GM21619 (cell line): ENCODE results near the gene PLXNB2.

Experiments
- ATAC-seq: cut with Tn5 transposase; IDR thresholded peaks from one replicate; pipeline ENCODE4 v1.9.1; 2021; ENCODE audit not compliant: unreplicated experiment

The PLXNB2 gene

DNA sequence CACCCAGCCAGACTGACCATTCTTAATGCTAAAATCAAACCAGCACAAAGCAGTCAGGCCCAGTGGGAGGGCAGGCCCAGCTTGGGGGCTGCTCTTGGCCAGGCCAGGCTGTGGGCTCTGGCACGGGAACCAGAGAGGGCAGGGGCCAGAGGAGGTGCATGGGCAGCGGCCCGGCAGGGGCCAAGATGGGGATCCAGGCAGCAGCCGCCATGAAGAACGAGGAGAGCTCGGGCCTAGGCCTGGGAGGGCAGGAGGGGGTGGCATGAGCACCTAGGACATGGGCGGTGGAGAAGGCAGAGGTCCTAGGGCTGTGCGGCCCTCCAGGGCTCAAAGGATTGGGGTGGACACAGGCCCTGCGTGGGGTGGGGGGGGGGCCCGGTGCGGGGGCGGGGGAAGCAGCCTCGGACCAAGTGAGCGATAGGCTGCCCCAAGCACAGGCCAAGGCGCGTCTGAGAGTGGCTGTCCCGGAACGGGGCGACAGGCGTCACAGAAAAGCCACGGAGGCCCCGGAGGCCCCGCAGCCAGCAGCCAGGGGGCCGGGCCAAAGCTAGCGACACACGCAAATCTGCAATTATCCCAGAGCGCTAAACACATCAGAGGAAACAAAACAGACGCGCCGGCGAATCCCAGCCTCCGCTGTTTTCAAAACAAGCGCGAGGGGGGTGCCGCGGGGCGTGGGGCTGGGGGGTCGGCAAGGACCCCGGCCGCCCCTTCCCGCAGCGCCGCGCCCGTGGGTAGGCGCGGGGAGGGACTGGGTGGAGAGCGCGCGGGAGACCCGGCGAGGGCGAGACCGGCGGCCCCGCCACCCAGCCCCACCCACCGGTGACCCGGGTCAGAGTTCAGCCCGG is 8.3 kb downstream of the PLXNB2 start:
- no peak for ATAC-seq

DNA sequence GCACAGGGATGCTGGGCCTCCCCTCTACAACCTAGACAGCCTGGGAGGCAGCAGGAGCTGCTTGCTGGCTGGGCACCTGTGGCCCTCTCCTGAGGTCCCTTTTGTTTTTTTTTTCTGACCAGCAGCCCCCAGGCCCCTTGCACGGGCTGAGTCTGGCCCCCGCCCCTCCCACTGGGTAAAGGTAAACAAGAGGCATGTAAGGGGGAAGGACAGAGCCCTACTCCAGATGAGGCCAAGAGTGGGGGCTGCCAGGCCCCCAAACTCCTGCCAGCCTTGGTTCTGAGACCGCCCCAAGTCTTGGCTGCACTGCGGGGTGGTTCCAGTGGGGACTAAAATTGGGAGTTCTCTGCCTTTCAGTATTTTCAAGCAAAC is 9.2 kb downstream of the PLXNB2 start:
- ATAC-seq: no peak

DNA sequence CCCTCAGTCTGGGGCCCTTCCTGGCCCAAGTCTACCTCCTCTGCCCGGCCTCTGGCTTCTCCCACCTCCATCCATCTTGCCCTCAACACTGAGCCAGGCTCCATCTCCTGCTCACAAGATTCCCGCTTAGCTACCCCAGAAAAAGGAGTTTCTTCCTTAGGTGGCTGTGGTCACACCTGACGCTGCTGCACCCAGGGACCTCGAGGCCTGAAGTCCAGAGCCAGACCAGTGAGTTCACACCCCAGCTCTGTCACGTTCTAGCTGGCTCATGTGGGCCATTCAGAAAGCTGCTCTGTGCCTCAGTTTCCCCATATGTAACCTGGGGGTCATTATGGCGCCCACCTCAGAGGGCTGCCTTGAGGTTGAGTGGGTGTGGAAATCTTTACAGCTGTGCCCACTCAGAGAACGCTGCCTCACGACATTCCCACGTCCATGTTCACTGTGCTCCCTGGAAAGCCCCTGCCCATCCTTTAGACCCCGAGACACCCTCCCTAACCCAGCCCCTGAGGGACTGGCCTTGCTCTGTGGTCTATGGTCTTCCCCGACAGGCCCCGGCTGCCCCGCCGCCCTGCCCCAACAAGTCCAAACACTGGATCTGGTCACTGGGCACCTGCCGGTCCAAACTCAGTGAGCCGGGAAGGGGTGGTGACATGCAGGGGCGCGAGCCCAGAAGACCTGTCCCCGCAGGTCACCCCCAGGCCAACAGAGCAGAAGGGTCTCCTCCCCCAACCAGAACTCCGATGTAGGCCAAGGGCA is 9.8 kb downstream of the PLXNB2 start:
- ATAC-seq: no peak

DNA sequence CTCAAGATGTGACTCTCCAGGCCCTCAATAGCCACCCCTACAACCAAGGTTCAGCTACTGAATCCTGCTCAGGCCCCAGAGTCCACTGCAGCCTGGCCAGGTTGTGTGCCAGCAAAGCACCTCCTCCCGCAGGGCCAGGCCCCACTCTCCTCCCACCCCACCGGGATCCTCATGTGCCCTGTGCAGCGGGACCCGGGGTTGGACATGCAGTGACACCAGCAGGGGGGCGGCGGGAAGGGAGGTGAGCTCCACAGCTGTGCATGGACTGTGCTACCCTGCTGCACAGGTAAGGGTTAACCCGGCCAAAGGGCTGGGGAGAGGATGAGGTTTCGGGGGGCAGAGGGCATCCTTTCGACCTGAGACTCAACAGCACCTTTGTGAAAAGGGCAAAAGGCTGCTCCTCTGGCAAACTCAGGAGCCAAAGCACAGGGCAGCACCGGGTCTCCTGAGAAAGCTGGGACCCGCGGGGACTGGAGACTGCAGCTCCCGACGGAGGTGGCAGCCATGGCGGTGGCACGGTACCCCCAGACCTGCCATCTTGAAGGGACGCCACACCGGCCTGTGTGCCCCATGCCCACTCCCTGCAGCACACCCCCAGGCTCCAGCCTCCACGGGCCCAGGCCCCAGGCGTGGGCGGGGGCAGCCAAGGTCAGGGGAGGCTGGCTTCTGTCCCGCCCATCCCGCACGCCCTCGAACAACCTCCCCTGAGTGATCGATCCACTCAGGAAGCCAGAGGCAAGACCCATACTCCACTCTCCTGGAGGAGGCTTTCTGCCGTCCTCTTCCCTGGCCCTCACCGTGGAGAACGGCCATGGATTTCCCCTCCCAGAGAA is 10.6 kb downstream of the PLXNB2 start:
- no peak for ATAC-seq

DNA sequence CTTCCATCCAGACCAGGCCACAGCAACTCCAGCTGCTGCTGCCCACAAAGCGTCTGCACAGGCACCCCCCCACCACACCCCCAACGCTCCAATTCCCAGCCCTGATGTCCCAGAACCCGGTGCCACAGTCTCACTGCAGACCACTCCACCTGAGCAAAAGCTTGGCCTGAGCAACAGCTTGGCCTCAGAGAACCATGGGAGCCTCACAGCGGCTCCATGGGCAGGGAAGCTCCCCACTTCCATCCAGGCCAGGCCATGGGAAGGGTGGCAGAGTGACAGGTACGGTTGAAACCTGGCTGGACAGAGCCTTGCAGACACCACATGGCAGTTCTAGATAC is 13.2 kb downstream of the PLXNB2 start:
- ATAC-seq: no peak

DNA sequence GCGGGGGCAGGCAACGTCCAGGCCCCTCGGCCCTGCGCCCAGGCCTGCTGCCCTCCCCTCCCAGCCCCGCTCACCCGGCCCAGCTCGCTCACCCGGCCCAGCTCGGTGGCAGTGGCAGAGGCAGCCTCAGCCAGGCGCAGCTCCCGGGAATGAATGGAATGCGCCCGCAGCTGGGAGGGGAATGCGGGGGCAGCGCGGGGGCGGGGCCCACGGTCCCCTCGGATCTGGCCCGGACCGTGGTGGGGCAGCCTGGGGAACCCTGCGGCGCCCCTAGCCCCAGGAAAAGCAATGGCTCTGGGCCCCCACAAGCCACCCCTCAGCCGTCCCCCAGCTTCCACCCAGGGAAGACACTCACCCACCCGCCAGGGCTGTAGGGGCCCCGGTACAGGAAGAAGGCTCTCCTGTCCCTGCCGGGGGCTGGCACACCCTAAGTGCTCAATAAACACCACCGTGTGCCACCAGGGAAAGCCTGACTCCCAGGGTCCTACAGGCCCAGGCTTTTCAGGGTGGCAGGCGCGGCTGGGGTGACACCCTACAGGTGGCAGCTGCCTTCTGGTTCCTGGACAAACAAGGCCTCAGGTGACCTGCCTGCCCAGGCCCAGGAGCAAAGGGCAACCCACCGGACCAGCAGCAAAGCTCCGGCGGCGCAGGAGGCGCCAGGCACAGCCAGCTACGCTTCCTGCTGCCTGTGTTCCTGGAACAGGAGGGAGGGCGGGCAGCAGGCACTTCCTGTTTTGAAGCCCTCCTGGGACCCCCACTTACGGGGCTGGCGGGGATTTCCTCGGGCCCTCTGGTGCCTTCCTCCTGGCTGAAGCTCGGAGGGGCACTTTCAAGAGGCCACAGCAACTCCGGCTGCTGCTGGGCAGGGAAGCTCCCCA is 13.8 kb downstream of the PLXNB2 start:
- ATAC-seq: no peak

DNA sequence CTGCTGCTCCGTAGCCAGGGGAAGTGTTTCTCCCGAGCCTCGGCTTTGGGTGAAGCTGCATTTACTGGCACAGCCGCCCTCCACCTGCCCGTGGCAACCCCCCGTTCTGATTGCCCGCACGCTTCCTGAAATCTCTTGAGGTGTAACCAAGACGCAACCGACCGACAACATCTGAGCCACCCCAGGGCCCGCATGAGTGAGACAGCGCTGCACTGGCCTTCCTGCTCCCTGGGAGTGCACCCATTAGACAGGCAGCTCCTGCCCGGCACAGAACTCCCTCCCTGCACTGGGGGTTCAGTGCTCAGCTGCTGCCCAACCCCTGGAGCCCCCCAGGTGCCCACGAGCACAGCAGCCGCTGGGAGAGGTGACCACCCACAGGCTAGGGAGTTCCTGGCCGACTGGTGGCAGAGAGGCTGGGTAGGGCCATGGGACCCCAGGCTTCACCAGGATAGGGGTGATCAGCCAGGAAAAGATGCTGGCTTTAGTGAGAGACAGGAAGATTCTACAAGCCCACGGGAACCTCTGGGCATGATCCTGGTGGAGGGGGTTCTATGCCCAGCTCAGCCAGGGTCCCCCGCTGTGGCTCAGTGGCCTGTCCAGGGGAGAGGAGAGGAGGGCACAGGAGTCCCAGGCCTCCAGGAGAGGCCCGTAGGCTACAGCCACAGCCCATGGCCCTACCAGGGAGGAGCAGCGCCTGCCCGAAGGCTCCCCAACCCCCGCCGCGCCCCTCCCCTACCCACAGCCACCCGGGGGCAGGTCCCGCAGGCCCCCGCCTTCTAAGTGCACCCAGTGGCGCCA is 14.6 kb downstream of the PLXNB2 start:
- ATAC-seq: no peak

DNA sequence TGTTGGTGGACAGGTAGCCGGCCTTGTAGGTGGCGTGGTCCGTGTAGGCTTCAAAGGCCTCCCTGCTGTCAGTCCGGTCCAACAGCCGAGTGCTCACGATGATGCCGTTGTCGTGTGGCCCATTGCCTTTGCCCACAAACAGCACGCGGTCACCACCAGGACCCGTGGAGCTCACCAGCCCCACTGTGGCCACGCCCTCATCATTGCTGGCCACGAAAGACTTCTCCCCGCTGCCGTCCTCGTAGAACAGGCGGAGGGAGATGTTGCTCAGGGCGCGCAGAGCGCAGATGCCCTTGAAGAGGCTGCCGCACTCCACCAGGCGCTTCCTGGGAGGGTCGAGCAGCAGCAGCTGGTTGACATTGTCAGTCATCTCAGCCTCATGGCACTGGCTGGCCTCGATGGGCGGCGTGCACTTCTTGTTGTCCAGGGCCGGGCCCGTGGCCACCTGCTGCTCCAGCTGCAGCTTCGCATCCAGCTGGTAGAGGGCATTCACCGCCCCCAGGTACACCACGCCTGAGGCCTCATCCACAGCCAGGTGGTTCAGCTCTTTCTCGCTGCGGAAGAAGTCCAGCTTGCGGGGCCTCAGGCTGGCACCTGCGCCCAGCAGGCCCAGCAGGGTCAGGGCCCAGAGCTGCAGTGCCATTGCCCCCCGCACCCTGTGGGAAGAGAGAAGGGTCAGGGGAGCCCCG is 17.4 kb downstream of the PLXNB2 start:
- ATAC-seq: no peak

DNA sequence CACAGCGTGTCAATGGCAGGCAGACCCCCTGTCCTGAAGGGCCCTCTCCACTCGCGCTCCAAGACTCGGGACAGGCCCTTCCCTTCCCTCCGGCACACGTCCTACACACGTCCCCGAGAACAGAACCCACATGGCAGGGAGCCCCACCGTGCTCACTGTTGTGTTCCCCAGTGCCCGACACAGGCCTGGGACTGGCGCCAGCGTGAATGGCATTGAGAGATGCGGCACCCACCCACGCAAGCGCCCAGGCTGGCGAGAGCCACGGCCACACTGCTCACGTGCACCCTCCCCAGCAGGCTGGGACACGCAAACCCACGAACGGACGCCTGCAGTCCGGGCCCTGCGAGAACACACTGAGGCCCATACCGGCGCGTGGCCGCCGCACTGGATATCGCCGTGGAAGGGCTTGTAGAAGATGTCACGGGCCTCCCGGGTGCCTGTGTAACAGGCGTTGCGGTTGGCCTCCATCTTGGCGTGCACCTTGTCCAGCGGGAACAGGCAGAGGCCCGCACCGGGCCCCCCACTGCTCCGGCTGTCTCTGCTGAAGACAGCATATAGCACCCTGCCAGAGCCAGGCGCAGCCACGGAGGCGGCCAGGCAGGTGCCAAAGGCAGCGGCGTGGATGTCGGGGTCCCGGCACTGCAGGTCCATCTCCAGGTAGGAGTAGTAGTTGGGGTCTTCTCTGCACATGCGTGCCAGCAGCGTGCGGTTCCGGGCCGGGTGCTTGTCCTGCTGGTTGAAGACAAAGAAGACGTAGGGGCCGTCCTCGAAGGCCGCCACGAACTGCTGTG is 18.1 kb downstream of the PLXNB2 start:
- ATAC-seq: no peak

DNA sequence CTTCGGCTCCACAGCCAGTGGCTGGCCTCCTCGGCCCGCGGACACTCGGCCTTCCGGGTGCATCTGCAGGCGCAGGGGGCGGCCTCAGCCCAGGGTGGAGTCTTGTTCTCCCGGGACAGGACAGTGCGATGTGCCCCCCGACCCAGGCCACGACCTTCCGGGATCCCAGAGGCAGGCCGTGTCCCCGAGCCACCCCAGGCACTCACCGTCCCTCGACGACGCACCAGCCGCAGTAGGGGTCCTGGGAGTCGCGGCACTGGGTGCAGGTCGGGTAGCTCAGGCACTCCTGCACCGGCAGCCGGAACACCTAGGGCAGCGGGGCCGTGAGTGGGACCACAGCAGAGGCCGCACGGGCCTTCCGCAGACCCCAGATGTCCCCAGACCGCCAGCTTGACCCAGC is 19.7 kb downstream of the PLXNB2 start:
- no peak for ATAC-seq

DNA sequence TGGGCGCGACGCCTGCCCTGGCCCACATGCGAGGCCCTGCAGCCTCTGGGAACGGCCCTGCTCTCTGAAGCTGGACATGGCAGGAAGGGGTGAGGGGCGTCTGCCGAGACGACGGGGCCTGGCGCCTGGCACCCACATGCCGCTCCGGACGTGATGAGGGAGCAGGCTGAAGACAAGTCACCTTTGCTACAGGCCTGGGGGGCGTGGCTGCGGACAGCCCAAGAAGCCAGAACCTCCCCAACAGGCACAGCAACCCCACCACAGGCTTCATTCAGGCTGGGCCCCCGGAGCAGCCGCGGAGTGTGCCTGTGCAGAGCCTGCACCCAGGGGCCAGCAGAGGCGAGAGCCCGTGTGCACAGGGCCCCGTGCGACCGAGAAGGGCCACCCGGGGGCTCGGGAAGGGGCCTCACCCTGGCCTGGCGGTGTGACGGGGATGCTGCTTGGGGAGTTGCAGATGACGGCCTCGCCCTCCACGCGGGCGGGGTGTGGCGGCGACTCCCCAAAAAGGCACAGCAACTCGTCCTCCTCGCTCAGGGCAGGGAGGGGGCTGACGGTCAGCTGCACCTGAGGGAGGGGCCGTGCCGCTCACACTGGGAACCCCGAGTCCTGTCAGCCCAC is 20.6 kb downstream of the PLXNB2 start:
- no peak for ATAC-seq

DNA sequence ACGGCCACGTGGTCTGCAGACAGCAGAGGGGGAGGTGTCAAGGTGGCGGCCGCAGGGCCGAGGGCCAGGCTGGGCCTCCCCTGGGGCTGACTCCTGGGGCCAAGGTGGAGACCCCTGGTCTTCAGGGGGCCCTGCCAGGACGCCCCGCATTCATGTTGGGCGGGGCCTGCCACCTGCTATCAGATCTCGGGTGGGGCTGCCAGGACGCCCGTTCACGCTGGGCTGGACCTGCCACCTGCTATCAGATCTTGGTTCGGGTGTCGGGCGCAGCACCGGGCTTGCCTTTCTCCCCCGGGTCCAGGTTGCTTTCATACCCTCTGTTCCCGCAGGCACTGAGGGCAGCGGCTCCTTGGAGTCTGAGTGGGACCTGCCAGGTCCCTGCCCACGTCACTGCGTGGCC is 21.2 kb downstream of the PLXNB2 start:
- ATAC-seq: no peak

DNA sequence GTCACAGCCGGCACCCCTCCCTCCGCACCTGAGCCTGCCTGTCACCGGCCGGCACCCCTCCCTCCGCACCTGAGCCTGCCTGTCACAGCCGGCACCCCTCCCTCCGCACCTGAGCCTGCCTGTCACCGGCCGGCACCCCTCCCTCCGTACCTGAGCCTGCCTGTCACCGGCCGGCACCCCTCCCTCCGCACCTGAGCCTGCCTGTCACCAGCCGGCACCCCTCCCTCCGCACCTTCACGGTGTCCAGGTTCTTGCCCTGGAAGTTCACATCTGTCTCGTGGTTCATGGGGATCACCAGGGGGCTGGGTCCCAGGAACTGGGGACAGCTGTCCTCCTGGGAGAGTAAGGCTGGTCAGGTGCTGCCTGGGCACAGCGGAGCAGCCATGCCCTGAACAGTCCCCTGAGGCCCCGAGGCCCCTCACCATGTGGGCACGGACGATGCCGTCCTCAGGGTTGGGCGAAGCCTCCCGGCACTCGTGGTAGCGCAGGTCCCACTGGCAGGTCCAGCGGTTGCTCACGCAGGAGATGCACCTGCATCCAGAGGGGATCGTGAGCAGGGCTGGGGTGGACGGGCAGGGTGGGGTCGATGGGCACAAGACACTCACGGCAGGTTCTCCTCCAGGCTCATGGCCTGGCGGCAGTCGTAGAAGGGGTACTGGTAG is 21.7 kb downstream of the PLXNB2 start:
- no peak for ATAC-seq

DNA sequence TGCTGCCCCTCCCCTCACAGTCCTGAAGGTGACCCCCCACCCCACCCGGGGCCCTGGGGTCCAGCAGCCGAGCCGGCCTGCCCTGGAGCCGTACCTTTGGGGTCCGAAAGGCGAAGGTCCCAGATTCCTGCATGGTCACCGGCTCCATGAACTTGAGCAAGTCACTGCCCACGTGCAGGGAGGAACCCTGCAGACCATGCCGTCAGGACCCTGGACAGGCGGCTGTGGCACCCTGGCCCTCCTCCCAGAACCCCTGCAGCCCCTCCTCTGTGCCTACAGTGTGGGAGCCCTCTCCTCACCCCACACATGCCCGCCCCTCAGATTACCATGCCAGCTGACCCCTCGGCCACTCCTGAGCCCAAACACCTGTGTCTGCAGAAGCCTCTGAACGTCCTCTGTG is 23.0 kb downstream of the PLXNB2 start:
- no peak for ATAC-seq

DNA sequence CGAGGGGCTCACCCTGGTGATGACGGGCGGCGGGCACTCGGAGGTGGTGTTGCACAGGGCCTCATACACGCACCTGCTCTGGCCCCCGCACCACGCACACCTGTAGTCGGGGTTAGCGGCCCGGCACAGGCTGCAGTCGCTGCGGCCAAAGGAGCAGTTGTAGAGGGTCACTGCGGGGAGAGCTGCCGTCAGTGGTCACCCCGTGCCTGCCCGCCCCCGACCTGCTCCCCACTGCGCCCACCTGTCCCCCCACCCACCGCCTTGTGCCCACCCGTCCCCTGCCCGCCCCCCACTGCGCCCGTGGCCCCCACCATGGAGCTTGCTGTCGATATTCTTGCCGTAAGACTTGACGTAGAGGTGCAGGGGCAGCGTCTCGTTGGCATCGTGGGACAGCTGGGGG is 23.6 kb downstream of the PLXNB2 start:
- ATAC-seq: no peak

DNA sequence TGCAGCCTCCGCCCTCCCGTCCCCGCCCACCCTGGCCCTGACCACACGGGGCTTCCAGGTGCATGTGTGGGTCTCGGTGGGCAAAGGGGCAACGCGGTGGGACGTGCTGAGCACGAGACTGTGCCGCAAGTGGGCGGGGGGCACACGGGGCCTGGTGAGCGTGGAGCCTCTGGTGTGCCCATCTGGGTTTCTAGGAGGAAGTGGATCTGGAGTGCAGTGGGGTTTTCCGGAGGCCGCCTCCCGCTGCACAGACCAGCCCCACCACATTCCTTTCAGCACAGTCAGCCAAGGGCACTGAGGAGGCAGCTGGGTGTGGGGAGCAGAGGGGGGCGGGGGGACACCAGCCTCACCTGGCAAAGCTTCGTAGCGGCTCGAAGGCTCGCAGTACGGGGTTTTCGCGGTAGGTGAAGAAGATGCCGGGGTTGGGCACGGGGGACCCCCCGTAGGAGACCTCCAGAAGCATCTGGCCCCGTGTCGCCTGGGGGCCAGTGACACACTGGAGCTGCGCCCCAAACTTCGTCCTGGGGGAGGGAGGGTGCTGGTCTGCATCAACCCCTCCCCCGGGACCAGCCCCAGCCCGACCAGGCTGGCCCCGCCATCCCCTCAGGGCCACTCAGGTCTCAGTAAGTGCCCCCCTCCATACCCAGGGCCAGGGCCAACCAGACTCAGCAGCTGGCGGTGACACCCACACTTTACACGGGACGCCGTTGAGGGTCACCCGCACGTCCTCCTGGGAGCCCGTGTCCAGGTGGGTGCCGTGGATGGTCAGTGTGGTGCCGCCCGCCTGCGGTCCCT is 24.9 kb downstream of the PLXNB2 start:
- no peak for ATAC-seq

DNA sequence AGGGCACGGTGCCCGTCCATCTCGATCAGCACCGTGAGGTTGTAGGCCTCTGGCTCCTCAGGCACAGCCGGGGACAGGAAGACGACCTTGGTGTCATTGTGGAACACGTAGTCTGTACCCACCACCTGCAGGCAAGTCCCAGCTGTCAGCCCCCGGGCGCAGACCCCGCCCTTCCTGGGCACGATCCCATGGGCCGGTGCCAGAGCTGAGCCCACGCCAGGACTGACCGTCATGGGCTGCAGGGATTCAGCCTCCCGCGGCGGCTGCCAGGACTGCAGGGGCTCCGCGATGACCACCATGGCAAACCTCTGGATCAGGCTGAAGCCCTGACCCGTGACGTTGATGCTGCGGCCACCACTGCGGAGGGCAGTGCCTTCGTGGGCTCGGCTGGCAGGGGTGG is 25.5 kb downstream of the PLXNB2 start:
- no peak for ATAC-seq
